Activated CD4-positive, alpha-beta T cell treated with anti-CD3 and anti-CD28 coated beads, Interleukin-10, Interleukin-2, amounts not matched to agents 100 ng/mL and 50 ng/mL, durations not matched to agents 16 hours and 8 hours (primary cell): ENCODE data around the gene HIBADH.

Source experiments
- DNase-seq: peaks from one replicate; pipeline ENCODE4 v3.0.0-alpha.2; 2020

HIBADH gene

GRCh38 chr7:27634671-27635493 lies 27.8 kb downstream of the HIBADH start:
- no peak for DNase-seq

- DNase-seq, result no peak
These were observed 29.6 kb downstream of the HIBADH start for GRCh38 chr7:27633062-27633461.

GRCh38 chr7:27631391-27631790 lies 31.3 kb downstream of the HIBADH start:
- no peak for DNase-seq

GRCh38 chr7:27627146-27627545 lies 35.5 kb downstream of the HIBADH start:
- DNase-seq, result no peak

- no peak for DNase-seq
These were observed 43.2 kb downstream of the HIBADH start for GRCh38 chr7:27619492-27619891.

- no peak for DNase-seq
These were observed 44.9 kb downstream of the HIBADH start for GRCh38 chr7:27617651-27618381.

- DNase-seq, result no peak
These were observed 45.7 kb downstream of the HIBADH start for GRCh38 chr7:27616914-27617548.

- DNase-seq, result no peak
These were observed 46.5 kb downstream of the HIBADH start for GRCh38 chr7:27616186-27616491.

- no peak for DNase-seq
These were observed 47.1 kb downstream of the HIBADH start for GRCh38 chr7:27615420-27616185.

GRCh38 chr7:27614095-27614494 lies 48.6 kb downstream of the HIBADH start:
- DNase-seq, result no peak

GRCh38 chr7:27611059-27611458 lies 51.6 kb downstream of the HIBADH start:
- no peak for DNase-seq

- DNase-seq, result no peak
These were observed 53.7 kb downstream of the HIBADH start for GRCh38 chr7:27608776-27609495.

GRCh38 chr7:27607210-27607606 lies 55.5 kb downstream of the HIBADH start:
- DNase-seq, result no peak

- DNase-seq, result no peak
These were observed 56.1 kb downstream of the HIBADH start for GRCh38 chr7:27606270-27607209.

- DNase-seq, result no peak
These were observed 56.9 kb downstream of the HIBADH start for GRCh38 chr7:27605689-27606269.

- no peak for DNase-seq
These were observed 57.4 kb downstream of the HIBADH start for GRCh38 chr7:27605283-27605682.

- no peak for DNase-seq
These were observed 58.9 kb downstream of the HIBADH start for GRCh38 chr7:27603813-27604212.

GRCh38 chr7:27602766-27603165 lies 59.9 kb downstream of the HIBADH start:
- DNase-seq, result no peak

GRCh38 chr7:27601217-27601616 lies 61.5 kb downstream of the HIBADH start:
- DNase-seq, result no peak

- DNase-seq, result no peak
These were observed 62.4 kb downstream of the HIBADH start for GRCh38 chr7:27600247-27600646.

- no peak for DNase-seq
These were observed 67.7 kb downstream of the HIBADH start for GRCh38 chr7:27595009-27595408.
